ENCODE data around the gene AFDN.

DNA sequence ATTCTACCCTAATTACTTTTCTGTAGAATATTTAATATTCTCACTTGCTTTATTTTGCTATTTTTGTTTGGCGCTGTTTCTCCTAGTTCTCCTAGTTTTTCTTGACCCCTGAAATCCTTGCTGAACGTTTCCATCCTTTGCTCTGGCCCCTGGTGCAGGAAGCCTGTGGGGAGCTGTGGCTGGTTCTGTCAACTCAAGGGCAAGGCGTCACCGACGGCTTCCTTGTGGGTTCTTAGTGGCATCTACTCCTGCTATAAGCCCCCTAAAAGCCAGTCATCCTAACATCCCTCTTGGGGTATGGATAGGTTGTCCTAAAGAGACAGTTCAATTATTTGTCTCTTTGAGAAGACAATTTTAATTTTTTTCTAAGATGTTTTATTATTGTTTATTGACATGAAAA is 133.9 kb downstream of the AFDN start:
- TF ChIP-seq POLR2A (IDR thresholded peaks at IDR 0.05), result no peak
- TF ChIP-seq POLR2AphosphoS5 (IDR thresholded peaks at IDR 0.05; ENCODE audit: insufficient read depth in 1 of 2, low read depth in 1 of 2), result no peak

Measured in vagina (tissue), 2 donors.